Hippocampal formation (tissue), 2 donors: ENCODE measurements around the gene COL4A3.
"Not testable (repeated sequence)": the region's sequence is repeated elsewhere in the genome, so short reads cannot be mapped to it uniquely, and the experiment has no call there.

ENCODE experiments used
- DNase-seq, 2 donors: peaks; one replicate each; lab custom pipeline; 2025; lab: John Stamatoyannopoulos, UW

COL4A3 gene

GRCh38 chr2:227154986-227155774, 9.2 kb upstream of the COL4A3 start:
- DNase-seq = no peak

GRCh38 chr2:227160164-227160563, 4.3 kb upstream of the COL4A3 start:
- DNase-seq = no peak

- no peak for DNase-seq
Observed at GRCh38 chr2:227161947-227162346, 2.5 kb upstream of the COL4A3 start.

- DNase-seq = no peak
Observed at GRCh38 chr2:227163485-227163997, 883 bp upstream of the COL4A3 start.

- no peak for DNase-seq
Observed at GRCh38 chr2:227164763-227165291, 403 bp downstream of the COL4A3 start.

GRCh38 chr2:227171779-227172178, 7.4 kb downstream of the COL4A3 start:
- not testable (repeated sequence) for DNase-seq

- no peak for DNase-seq
Observed at GRCh38 chr2:227177592-227178336, 13.3 kb downstream of the COL4A3 start.

- no peak for DNase-seq
Observed at GRCh38 chr2:227179988-227180685, 15.7 kb downstream of the COL4A3 start.

GRCh38 chr2:227180770-227181169, 16.3 kb downstream of the COL4A3 start:
- DNase-seq = no peak

- no peak for DNase-seq
Observed at GRCh38 chr2:227182765-227183164, 18.3 kb downstream of the COL4A3 start.

GRCh38 chr2:227183657-227184367, 19.4 kb downstream of the COL4A3 start:
- DNase-seq = no peak

- no peak for DNase-seq
Observed at GRCh38 chr2:227185615-227186232, 21.3 kb downstream of the COL4A3 start.

- DNase-seq = no peak
Observed at GRCh38 chr2:227186751-227187150, 22.3 kb downstream of the COL4A3 start.

GRCh38 chr2:227188292-227188691, 23.9 kb downstream of the COL4A3 start:
- no peak for DNase-seq

- no peak for DNase-seq
Observed at GRCh38 chr2:227191367-227191766, 26.9 kb downstream of the COL4A3 start.

- no peak for DNase-seq
Observed at GRCh38 chr2:227192491-227192890, 28.1 kb downstream of the COL4A3 start.

- no peak for DNase-seq
Observed at GRCh38 chr2:227194219-227194618, 29.8 kb downstream of the COL4A3 start.

- no peak for DNase-seq
Observed at GRCh38 chr2:227198866-227199265, 34.4 kb downstream of the COL4A3 start.

GRCh38 chr2:227201771-227202170, 37.3 kb downstream of the COL4A3 start:
- no peak for DNase-seq

GRCh38 chr2:227204452-227204851, 40.0 kb downstream of the COL4A3 start:
- no peak for DNase-seq

GRCh38 chr2:227205701-227206100, 41.3 kb downstream of the COL4A3 start:
- DNase-seq = no peak
